ENCODE measurements around the gene SPINT2.

- TF ChIP-seq CTCF (IDR thresholded peaks at IDR 0.05), result no peak
- no peak for TF ChIP-seq POLR2A (IDR thresholded peaks at IDR 0.05)
Measured at GRCh38 chr19:38298821-38299680, 34.7 kb downstream of the SPINT2 start.
